Left ventricle myocardium superior (tissue), 1 donor: ENCODE measurements around the gene LRRC70. TPM values are rescaled to one million over a fixed set of nuclear protein-coding genes. Genes with fewer than 3 reads are reported as not detected.
"Not testable (repeated sequence)": the region's sequence is repeated elsewhere in the genome, so short reads cannot be mapped to it uniquely, and the experiment has no call there.

Experiments
- ATAC-seq: fragments of 200-7000 bp; cut with Tn5 transposase; one replicate; pipeline ENCODE4 v1.9.1; 2020; ENCODE audit warnings: mild to moderate bottlenecking, moderate library complexity
- DNase-seq: peaks from one replicate; pipeline ENCODE4 v3.0.0-alpha.2; 2020
- intact Hi-C: fragments of 100-400 bp; cut with micrococcal nuclease; formaldehyde crosslinking; loops from one replicate; pipeline ENCODE4 v1.11.0; 2022
- total RNA-seq: library from RNA; stranded (reverse); fragmentation: NEBNext Ultra II Directional; extraction: Animal tissue kit (Norgen Biotek cat#: 25700); gene quantifications from one replicate; pipeline ENCODE4 v1.2.1, GENCODE V29; 2021
- donor health status: DM: no; HTN: yes; CAD: no; lungs with severe emphysema.

Gene LRRC70
- total RNA-seq, 1 donor from 2014 or later, result 1.4 TPM

DNA sequence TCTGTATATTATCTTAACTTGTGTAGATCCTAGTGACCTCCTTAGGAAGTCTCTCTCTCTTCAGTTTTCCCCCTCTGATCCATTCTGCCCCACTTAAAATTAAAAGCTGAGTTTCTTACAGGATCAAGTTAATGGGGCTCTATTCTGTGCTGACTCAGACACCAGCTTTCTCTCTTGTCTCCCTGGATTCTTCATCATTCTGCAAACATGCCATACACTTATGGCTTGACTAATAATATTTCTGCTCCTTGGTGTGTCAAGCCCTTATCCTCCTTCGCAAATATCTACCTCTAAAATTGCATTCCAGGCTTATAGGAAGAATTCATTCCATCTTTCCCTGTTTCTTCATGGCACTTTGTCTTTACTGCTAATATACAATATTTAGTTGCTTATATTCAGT, 18.1 kb downstream of the LRRC70 start:
- DNase-seq, result no peak
- intact Hi-C loops, result no loop called here
- ATAC-seq, result no peak

DNA sequence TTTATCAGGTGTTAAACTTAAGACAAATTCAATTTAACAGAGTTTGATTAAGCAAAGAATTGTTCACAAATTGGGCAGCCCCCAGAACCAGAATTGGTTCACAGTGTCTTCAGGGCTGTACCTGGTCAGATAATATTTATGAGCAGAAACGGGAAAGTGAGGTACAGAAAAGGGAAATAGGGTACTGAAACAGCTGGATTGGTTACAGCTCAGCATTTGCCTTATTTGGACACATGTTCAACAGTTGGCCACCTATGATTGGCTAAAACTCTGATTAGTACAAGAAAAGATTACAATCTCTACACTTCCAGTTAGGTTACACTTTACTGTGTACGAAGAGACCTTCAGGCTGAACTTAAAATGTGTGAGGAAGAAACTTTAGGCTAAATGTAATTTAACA, 18.7 kb downstream of the LRRC70 start:
- no peak for DNase-seq
- ATAC-seq, result no peak
- intact Hi-C loops, result no loop called here

DNA sequence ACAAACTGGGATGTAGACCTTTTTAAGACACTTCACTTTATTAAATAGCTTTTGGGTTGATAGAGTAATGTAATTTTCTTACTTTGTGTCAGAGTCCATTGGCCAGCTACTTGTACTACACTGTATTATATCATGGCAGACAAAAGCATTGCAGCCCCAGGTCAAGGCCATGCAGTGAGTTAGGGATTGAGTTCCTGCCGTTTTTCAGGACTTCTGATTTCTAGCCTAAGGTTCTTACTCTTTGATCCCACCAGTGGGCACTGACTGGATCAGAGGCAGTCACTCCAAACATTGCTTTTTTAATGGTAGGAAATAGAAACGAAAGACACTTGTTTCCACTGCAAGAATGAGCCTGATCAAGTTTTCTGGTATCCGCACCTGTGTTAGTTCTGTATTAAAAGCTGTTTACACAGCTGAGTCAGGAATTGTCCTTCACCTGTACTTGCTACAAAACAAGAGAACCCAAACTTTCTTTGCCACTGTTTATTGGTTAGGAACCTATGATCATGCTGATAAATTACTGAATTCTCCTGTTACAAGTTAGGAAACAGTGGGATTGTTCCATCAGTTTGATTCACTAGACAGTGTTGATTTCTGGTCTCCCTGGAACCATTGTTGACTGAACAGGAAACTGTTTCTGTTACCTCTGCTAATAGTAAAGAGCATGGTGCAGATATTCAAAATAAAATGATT, 22.1 kb downstream of the LRRC70 start:
- ATAC-seq (no peak), DNase-seq (no peak)
- intact Hi-C loops, result no loop called here

DNA sequence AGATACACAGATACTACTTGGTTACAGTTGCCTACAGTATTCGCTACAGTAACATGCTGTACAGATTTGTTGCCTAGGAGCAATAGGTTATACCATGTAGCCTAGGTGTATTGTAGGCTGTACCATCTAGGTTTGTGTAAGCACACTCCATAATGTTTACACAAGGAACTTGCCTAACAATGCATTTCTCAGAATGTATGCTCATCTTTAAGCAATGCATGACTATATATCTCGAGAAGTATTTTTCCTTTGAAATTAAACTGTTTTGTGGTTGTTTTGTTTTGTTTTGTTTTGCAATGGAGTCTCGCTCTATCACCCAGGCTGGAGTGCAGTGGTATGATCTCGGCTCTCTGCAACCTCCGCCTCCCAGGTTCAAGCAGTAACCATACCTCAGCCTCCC, 25.3 kb downstream of the LRRC70 start:
- DNase-seq (no peak), ATAC-seq (no peak)
- intact Hi-C loops, result no loop called here

DNA sequence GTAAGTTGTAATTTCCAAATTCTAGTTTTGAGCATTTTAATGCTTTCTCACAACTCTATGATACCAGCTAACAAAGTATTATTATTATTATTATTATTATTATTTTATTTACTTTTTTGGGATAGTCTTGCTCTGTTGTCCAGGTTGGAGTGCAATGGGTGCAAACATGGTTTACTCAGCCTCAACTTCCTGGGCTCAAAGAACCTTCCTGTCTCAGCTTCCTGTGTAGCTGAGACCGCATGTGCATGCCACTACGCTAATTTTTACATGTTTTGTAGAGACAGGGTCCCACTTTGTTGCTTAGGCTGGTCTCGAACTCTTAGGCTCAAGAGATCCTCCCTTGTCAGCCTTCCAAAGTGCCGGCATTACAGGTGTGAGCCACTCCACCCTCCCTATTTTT, 27.0 kb downstream of the LRRC70 start:
- DNase-seq (no peak), ATAC-seq (no peak)
- intact Hi-C loops, result no loop called here

DNA sequence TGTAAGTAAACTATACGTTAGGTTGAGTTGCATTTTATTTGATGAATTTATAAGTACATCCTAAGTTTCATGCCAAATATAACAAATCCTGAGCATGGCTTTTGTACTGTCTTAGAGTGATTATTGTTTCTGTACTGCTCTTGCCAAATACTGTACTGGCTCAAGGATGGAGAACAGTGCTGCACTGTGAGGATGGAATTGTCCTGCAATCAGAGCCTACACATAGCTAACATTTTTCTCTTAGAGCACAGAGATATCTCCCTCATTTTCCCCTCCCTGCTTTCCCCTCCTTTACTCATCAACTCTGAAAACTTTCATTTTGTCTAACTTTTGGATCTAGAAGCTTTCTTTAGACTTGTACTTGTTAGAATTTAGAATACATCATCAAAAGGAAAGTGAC, 28.3 kb downstream of the LRRC70 start:
- ATAC-seq (no peak), DNase-seq (no peak)
- intact Hi-C loops, result no loop called here

DNA sequence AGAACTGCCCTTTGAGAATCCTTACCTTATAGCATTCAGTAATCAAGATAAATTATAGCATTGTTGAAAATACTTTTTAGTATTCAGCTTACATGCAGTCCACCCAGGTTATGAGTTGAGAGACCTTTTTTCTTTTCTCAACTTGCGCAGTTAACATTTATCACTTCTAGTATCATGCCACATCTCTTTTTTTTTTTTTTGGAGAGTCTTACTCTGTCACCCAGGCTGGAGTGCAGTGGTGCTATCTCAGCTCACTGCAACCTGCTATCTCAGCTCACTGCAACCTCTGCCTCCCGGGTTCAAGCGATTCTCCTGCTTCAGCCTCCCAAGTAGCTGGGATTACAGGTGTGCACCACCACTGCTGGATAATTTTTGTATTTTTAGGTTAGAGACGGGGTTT, 29.0 kb downstream of the LRRC70 start:
- no peak for ATAC-seq
- intact Hi-C loops, result no loop called here
- DNase-seq, result no peak

DNA sequence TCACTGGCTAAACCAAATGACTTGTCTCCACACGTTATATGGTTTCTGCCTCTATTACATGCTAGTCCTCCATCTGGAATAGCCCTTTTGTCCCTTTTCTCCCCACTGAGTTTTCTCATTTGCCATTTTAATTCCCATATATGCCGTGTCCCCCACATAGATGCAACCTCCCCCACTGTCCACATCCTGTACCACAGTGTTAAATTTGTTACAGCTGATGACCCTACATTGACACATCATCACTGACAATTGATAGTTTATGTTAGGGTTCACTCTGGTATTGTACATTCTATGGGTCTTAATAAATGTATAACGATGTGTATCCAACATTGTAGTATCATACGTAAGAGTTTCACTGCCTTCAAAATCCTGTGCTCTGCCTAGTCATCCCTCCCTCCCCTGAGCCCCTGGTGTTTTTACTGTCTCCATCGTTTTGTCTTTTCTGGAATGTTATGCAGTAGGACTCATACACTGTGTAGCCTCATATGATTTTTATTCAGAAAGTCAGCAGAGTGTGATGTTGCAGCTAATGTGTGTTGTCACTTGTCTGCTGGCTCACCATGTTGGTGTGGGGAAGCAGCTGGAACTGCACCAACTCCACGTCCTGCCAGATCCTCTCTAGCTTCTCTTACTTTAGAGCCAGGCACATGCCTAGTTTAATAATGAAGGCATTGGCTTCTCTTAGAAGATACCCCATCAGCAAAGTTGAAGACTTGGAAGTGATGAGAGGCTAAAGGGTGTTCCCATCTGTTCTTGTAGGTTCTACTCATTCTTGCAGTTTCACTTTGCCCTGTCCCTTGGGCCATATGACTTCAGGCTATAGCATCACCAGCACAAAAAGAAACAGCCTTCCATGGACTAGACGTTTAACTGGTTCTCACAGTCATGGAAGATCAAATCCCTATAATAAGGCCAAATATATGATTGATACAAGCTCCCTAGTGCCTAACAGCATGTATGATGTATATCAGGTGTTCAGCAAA, 30.2 kb downstream of the LRRC70 start:
- DNase-seq (peak; percentile 40), ATAC-seq (peak; percentile 66)
- intact Hi-C loops, result no loop called here

DNA sequence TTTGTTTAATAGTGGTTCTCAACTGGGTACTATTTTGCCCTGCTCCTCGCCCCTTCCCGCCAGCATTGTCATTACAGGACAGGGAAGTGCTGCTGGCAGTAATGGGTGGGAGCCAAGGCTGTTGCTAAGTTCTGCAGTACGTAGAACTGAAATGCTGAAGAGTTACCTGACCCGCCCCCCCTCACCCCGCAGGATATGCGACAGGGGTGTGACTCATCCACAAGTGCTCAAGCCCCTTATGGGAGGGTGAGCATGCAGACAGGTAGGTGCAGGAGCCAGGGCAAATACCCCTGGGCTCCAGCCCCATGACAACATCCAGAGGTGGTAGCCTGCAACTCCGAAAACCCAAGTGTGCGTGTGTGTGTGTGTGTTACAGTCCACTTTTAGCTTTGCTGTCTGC, 35.7 kb downstream of the LRRC70 start:
- ATAC-seq (no peak), DNase-seq (no peak)
- intact Hi-C loops, result no loop called here

GRCh38 chr5:62616615-62617277, 38.1 kb downstream of the LRRC70 start:
- ATAC-seq (no peak), DNase-seq (no peak)
- intact Hi-C loops, result no loop called here

DNA sequence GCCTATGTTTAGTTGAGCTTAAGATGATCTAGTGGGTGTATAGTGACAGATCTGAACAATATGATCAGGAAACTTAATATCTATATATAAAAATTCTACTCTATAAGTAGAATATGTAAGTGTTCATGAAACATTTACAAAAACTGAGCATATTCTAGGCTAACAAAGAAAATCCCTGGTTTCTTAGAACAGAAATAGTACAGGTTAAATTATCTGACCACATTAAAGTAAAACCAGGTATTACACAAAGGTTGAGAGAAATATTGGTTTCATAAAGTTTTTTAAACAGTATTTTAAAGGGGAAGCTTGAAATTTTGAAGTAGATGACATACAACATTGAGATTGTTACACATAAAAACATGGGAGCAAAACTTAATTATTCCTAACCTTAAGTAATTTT, 39.3 kb downstream of the LRRC70 start:
- intact Hi-C loops, result no loop called here
- ATAC-seq, result no peak
- no peak for DNase-seq

GRCh38 chr5:62620761-62621160, 42.1 kb downstream of the LRRC70 start:
- intact Hi-C loops, result no loop called here
- DNase-seq, result no peak
- no peak for ATAC-seq

GRCh38 chr5:62621280-62621679, 42.7 kb downstream of the LRRC70 start:
- ATAC-seq (no peak), DNase-seq (no peak)
- intact Hi-C loops, result no loop called here

- no peak for DNase-seq
- ATAC-seq, result no peak
- intact Hi-C loops, result no loop called here
Observed at GRCh38 chr5:62623271-62623670, 44.7 kb downstream of the LRRC70 start.

- intact Hi-C loops, DNase-seq, ATAC-seq: not testable (repeated sequence)
Observed at GRCh38 chr5:62624436-62624835, 45.8 kb downstream of the LRRC70 start.

DNA sequence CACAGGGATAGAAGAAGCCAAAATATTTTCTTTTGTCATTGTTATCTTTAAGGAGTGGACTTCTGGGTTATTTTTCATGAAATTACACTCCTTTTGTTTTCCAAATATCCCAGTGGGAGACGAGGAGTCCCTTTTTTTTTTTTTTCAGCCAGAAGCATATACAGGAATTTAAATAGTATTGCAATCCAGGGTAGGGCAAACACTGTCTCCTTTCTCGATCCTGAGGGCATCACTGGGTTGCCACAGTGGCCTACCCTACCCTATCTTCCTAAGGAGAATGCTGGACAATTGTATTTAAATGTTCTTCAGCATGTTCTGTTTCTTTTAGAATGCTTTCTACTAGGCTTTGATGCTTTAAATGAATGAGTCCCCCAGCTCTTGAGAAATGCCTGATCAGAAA, 47.9 kb downstream of the LRRC70 start:
- no peak for ATAC-seq
- no peak for DNase-seq
- intact Hi-C loops, result no loop called here

DNA sequence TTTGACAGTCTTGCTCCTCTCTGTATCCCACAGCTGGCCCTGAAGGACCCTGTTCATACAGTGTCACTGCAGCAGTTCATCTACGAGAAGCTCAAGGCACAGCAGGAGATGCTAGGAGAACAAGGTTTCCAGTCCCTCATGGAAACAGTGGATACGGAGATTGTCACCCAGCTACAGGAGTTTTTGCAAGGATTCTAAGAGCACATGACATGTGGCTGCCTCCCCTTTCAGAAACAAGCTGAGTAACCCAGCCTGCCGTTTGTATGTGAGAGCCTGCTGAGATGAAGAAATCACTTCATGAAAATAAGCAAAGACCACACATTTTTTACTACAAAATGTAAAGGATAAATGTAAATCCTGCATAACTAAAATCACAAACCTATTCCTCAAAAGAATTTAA, 48.5 kb downstream of the LRRC70 start:
- ATAC-seq (no peak), DNase-seq (no peak)
- intact Hi-C loops, result no loop called here

- intact Hi-C loops, result no loop called here
- no peak for ATAC-seq
- no peak for DNase-seq
Observed at GRCh38 chr5:62627901-62628300, 49.3 kb downstream of the LRRC70 start.
